Heart left ventricle (tissue), 13 donors: ENCODE measurements around the gene RBM26.

Experiments used
- POLR2A ChIP-seq, 2 donors: fragments of 450-650 bp; IDR thresholded peaks; one replicate each; pipeline ENCODE4 v1.6.1; 2017; ENCODE audit warnings: antibody characterized with exemption in 2 of 2, mild to moderate bottlenecking in 2 of 2, moderate library complexity in 2 of 2
- TF ChIP-seq, protein P1 (sequence below), 12 donors: fragments of 200-600 bp; sonication (generic) in 4 of 12; IDR thresholded peaks; one replicate each; pipeline versions ENCODE4 v1.5.0 to v1.8.0; 2018 to 2022; ENCODE audit warnings: antibody characterized with exemption in 12 of 12, mild to moderate bottlenecking in 5 of 12
- donor health status: ischemic (EF 13 %, LVEDD 7.1; RV severe dilation, severe dysfunction).
- donor health status: DM: no; HTN: yes; CAD: no.
- donor health status: DM: no; HTN: no; CAD: no.
- donor health status: ischemic (EF 25% LVEDD 6.9; RV normal size, moderate dysfunction).
- donor health status: ischemic (EF 25% LVEDD 5.7; RV mildly dilated, moderate dysfunction).
- donor health status: ischemic (EF 35%, LVEDD 5.7; RV mildly dilated, moderate dysfunction).
- donor health status: nonischemic (EF 11% LVEDD 7.7; RV severe dilation, severe dysfunction).
- donor health status: DM: yes; HTN: yes; CAD: no.
- donor health status: PGD.
- donor health status: ischemic (EF 29% LVEDD 5.4; RV normal size, mild dysfunction).
- donor health status: nonischemic (EF 23%, LVEDD 6.1; RV moderate dilation, normal function).

DNA sequence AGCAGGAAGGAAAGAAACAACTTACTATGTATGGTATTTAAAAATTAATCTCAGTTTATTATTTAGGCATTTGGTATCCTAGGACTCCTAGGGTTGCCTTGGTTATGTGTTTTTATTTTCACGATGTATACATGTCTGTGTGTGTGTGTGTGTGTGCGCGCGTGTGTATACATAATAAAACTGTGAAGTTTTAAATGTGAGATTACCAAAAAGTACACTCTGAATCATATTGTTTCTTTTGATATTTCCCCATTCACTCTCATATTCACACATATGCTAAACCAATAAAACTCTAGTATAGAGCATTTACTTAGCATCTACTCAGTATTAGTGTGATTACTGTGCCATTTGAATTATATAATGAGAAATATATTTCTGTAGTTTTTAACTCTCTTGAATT lies 44.1 kb upstream of the RBM26 start:
- TF ChIP-seq, protein P1, sequence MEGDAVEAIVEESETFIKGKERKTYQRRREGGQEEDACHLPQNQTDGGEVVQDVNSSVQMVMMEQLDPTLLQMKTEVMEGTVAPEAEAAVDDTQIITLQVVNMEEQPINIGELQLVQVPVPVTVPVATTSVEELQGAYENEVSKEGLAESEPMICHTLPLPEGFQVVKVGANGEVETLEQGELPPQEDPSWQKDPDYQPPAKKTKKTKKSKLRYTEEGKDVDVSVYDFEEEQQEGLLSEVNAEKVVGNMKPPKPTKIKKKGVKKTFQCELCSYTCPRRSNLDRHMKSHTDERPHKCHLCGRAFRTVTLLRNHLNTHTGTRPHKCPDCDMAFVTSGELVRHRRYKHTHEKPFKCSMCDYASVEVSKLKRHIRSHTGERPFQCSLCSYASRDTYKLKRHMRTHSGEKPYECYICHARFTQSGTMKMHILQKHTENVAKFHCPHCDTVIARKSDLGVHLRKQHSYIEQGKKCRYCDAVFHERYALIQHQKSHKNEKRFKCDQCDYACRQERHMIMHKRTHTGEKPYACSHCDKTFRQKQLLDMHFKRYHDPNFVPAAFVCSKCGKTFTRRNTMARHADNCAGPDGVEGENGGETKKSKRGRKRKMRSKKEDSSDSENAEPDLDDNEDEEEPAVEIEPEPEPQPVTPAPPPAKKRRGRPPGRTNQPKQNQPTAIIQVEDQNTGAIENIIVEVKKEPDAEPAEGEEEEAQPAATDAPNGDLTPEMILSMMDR (IDR thresholded peaks at IDR 0.05), result no peak
- TF ChIP-seq POLR2A (IDR thresholded peaks at IDR 0.05), result no peak
